NOMO-1 treated with dmso at 0.1 percent for 144 hours (cell line): ENCODE results near the gene SAXO1.

Experiments
- DNase-seq: peaks from one replicate; lab custom pipeline; 2025; ENCODE audit not compliant: unreplicated experiment; lab: John Stamatoyannopoulos, UW

Gene SAXO1

GRCh38 chr9:18887546-18887945 is 145.5 kb downstream of the SAXO1 start:
- DNase-seq: no peak

GRCh38 chr9:18881758-18882157 is 151.3 kb downstream of the SAXO1 start:
- DNase-seq: no peak

DNA sequence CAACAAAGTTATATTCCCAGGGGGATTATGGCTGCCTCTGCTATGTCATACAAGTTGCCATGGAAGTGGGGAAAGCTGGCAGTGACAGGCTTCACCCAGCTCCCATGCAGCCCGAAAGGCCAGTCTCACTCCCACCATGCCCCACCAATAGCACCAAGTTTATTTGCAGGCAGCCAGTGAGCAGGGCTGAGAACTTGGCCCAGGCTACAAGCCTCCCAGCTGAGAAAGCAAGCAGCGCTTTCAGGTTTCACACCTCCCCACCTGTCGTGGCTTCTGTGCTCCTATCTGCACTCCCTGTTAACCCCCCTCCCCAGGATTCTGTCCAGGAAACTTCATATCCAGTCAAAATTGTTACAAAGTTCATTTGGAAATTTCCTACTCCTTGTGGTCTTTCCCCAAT is 155.0 kb downstream of the SAXO1 start:
- DNase-seq: no peak
